Panc1 (cell line): ENCODE results near the gene TRIOBP. TPM values are rescaled to one million over a fixed set of nuclear protein-coding genes. Genes with fewer than 3 reads are reported as not detected.

Experiments used
- ATAC-seq: fragments of 200-7000 bp; cut with Tn5 transposase; 2 replicates; pipeline ENCODE4 v1.9.1; 2020; ENCODE audit warnings: mild to moderate bottlenecking, moderate library complexity
- BruUV-seq: library from RNA; stranded (reverse); fragments of 400-500 nt; replicated peaks from 2 replicates; lab custom pipeline; 2021; lab: Mats Ljungman, UMichigan
- CTCF ChIA-PET: fragments of 300-600 bp; sonication (Branson Sonifier 250); formaldehyde crosslinking; loops from one replicate; lab custom pipeline; 2022; ENCODE audit warnings: antibody characterized with exemption; lab: Charles Lee
- POLR2A ChIA-PET: fragments of 300-600 bp; sonication (Branson Sonifier 250); formaldehyde crosslinking; loops from one replicate; lab custom pipeline; 2022; ENCODE audit warnings: antibody characterized with exemption; lab: Charles Lee
- DNase-seq: peaks from one replicate; pipeline ENCODE4 v3.0.0-alpha.2; 2010; ENCODE audit warnings: low read depth, low spot score
- H3K27ac ChIP-seq: 2 replicates; pipeline ENCODE4 v1.5.1; 2011; ENCODE audit warnings: mild to moderate bottlenecking, low read length, inconsistent platforms
- H3K27me3 ChIP-seq: fragments of 200-500 bp; sonication (Bioruptor generic); 2 replicates; pipeline ENCODE4 v1.6.0; 2014; ENCODE audit warnings: low read length, inconsistent platforms; ENCODE audit not compliant: control insufficient read depth, insufficient read depth
- H3K36me3 ChIP-seq: fragments of 200-500 bp; sonication (Bioruptor generic); 2 replicates; pipeline ENCODE4 v1.5.1; 2014; ENCODE audit warnings: inconsistent platforms, mild to moderate bottlenecking, low read length, moderate library complexity; ENCODE audit not compliant: control insufficient read depth, insufficient read depth
- H3K4me1 ChIP-seq: 2 replicates; pipeline ENCODE4 v1.5.1; 2011; ENCODE audit warnings: inconsistent platforms, mild to moderate bottlenecking, low read length, moderate library complexity; ENCODE audit not compliant: control insufficient read depth, insufficient read depth
- H3K4me3 ChIP-seq, 2 experiments: 2 replicates each; pipeline ENCODE4 v1.5.1; 2011 to 2012; ENCODE audit warnings: low read depth in 2 of 2, low read length in 2 of 2, mild to moderate bottlenecking in 2 of 2, inconsistent platforms in 1 of 2, moderate library complexity in 1 of 2
- H3K9me3 ChIP-seq: fragments of 200-500 bp; sonication (Bioruptor generic); 2 replicates; pipeline ENCODE4 v1.5.1; 2014; ENCODE audit warnings: low read depth, mild to moderate bottlenecking, inconsistent platforms, low read length, moderate library complexity; ENCODE audit not compliant: control insufficient read depth, insufficient read depth
- POLR2AphosphoS5 ChIP-seq: IDR thresholded peaks from 2 replicates; pipeline ENCODE4 v1.6.1; 2012; ENCODE audit warnings: mild to moderate bottlenecking, low read depth, low read length, moderate library complexity
- SIN3A ChIP-seq: IDR thresholded peaks from 2 replicates; pipeline ENCODE4 v1.6.1; 2012; ENCODE audit warnings: low read depth, mild to moderate bottlenecking, low read length, moderate library complexity, borderline replicate concordance; ENCODE audit not compliant: insufficient read depth
- TCF7L2 ChIP-seq: IDR thresholded peaks from 2 replicates; pipeline ENCODE4 v1.6.1; 2011; ENCODE audit warnings: mild to moderate bottlenecking, low read depth, low read length, inconsistent platforms
- in situ Hi-C: cut with HindIII; loops from 2 replicates; pipeline ENCODE4 v1.10.0; 2016; ENCODE audit warnings: low sequenced_read_pairs, low pct_unique_long_range_greater_than_20kb
- intact Hi-C: fragments of 100-400 bp; cut with micrococcal nuclease; formaldehyde crosslinking; loops from one replicate; pipeline ENCODE4 v1.10.0; 2022; ENCODE audit not compliant: unreplicated experiment
- total RNA-seq: library from RNA; stranded (reverse); gene quantifications from one replicate; pipeline ENCODE4 v1.2.1, GENCODE V29; 2021; ENCODE audit not compliant: unreplicated experiment
- TF ChIP-seq, protein P1 (sequence below), 2 experiments: IDR thresholded peaks; 2 replicates each; pipeline ENCODE4 v1.6.1; 2011 to 2012; ENCODE audit warnings: low read depth in 2 of 2, control low read depth in 1 of 2, low read length in 1 of 2, mild to moderate bottlenecking in 1 of 2, moderate library complexity in 1 of 2; ENCODE audit not compliant: insufficient read depth in 1 of 2
- TF ChIP-seq, protein P2 (sequence below): fragments of 450-650 bp; IDR thresholded peaks from 2 replicates; pipeline ENCODE4 v1.5.1; 2017; ENCODE audit warnings: mild to moderate bottlenecking

Gene TRIOBP
- total RNA-seq, 1 experiment from 2014 or later: 50.5 TPM

DNA sequence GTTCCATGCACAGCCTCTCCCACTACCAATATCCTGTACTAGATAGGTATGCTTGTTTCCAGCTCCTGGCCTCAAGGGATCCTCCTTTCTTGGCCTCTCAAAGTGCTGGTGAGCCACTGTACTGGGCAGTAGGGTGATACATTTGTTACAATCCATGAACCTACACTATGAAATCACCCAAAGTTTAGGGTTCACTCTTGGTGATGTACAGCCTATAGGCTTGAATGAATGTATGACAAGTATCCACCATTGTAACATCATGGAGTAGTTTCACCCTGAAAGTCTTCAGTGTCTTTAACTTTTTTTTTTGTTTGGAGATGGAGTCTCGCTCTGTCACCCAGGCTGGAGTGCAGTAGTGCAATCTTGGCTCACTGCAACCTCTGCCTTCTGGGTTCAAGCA, 31.8 kb downstream of the TRIOBP start:
- no TSS peak for BruUV-seq
- POLR2A ChIA-PET: interaction anchor here (0.6 kb wide), 2 partner anchors 24 to 85 kb away, joined by 3 to 8 read pairs; no protein-coding TSS in a partner anchor
- ATAC-seq (no peak), DNase-seq (no peak)
- Histone ChIP-seq H3K27ac (no peak overlapping the region), H3K4me1 (no peaks in the 10 kb centered on the region), H3K36me3 (no peaks in the 10 kb centered on the region), H3K4me3 (no peak overlapping the region), H3K9me3 (no peaks in the 10 kb centered on the region), H3K27me3 (no peaks in the 10 kb centered on the region)
- no peak for TF ChIP-seq SIN3A
- TF ChIP-seq POLR2AphosphoS5: no peak
- no peak for TF ChIP-seq TCF7L2
- TF ChIP-seq, protein P1, sequence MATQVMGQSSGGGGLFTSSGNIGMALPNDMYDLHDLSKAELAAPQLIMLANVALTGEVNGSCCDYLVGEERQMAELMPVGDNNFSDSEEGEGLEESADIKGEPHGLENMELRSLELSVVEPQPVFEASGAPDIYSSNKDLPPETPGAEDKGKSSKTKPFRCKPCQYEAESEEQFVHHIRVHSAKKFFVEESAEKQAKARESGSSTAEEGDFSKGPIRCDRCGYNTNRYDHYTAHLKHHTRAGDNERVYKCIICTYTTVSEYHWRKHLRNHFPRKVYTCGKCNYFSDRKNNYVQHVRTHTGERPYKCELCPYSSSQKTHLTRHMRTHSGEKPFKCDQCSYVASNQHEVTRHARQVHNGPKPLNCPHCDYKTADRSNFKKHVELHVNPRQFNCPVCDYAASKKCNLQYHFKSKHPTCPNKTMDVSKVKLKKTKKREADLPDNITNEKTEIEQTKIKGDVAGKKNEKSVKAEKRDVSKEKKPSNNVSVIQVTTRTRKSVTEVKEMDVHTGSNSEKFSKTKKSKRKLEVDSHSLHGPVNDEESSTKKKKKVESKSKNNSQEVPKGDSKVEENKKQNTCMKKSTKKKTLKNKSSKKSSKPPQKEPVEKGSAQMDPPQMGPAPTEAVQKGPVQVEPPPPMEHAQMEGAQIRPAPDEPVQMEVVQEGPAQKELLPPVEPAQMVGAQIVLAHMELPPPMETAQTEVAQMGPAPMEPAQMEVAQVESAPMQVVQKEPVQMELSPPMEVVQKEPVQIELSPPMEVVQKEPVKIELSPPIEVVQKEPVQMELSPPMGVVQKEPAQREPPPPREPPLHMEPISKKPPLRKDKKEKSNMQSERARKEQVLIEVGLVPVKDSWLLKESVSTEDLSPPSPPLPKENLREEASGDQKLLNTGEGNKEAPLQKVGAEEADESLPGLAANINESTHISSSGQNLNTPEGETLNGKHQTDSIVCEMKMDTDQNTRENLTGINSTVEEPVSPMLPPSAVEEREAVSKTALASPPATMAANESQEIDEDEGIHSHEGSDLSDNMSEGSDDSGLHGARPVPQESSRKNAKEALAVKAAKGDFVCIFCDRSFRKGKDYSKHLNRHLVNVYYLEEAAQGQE (IDR thresholded peaks at IDR 0.05; ENCODE audit: insufficient read depth in 1 of 2, low read depth in 2 of 2, low read length in 1 of 2): no peak
- TF ChIP-seq, protein P2, sequence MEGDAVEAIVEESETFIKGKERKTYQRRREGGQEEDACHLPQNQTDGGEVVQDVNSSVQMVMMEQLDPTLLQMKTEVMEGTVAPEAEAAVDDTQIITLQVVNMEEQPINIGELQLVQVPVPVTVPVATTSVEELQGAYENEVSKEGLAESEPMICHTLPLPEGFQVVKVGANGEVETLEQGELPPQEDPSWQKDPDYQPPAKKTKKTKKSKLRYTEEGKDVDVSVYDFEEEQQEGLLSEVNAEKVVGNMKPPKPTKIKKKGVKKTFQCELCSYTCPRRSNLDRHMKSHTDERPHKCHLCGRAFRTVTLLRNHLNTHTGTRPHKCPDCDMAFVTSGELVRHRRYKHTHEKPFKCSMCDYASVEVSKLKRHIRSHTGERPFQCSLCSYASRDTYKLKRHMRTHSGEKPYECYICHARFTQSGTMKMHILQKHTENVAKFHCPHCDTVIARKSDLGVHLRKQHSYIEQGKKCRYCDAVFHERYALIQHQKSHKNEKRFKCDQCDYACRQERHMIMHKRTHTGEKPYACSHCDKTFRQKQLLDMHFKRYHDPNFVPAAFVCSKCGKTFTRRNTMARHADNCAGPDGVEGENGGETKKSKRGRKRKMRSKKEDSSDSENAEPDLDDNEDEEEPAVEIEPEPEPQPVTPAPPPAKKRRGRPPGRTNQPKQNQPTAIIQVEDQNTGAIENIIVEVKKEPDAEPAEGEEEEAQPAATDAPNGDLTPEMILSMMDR: no peak
- CTCF ChIA-PET: interaction anchor here (0.7 kb wide), 1 partner anchor 104 kb away, joined by 3 read pairs; no protein-coding TSS in a partner anchor
- intact Hi-C loops (no loop called here), in situ Hi-C loops (no loop called here)

DNA sequence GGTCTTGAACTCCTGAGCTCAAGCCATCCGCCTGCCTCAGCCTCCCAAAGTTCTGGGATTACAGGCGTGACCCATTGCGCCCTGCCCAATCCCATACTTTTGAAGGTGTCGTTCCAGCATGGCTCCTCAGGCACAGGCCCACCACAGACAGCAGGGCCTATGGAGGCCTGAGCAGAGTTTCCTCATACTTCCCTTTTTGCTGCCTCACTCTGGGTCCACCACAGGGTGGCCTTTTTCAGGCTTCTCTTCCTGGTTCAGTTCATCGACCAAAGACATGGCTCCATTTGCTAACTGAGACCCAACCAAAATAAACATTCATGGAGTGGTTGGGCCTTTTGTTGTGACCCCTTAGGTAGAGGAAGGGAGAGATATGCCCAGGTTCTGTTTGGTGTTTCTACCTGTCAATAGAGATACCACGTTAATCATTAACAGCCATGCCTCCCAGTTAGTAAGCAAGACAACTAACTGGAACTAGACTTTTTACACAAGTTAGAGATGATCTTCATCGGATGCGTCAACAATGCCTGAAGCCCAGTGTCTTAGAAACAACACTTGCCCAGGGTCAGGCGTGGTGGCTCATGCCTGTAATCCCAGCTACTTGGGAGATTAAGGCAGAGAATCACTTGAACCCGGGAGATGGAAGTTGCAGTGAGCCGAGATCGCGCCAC, 35.1 kb downstream of the TRIOBP start:
- no peaks in the 10 kb centered on the region for H3K9me3 ChIP-seq
- in situ Hi-C loops: no loop called here
- ChIA-PET CTCF (no interaction called here), POLR2A (no interaction called here)
- H3K4me3 ChIP-seq: no peak overlapping the region
- DNase-seq: no peak
- intact Hi-C loops: no loop called here
- TF ChIP-seq, protein P2: no peak
- TF ChIP-seq TCF7L2 (no peak), POLR2AphosphoS5 (no peak), SIN3A (no peak)
- TF ChIP-seq, protein P1 (IDR thresholded peaks at IDR 0.05; ENCODE audit: insufficient read depth in 1 of 2, low read depth in 2 of 2, low read length in 1 of 2): no peak
- H3K4me1 ChIP-seq: no peaks in the 10 kb centered on the region
- no peaks in the 10 kb centered on the region for H3K27me3 ChIP-seq
- no peak for ATAC-seq
- no peaks in the 10 kb centered on the region for H3K36me3 ChIP-seq
- no TSS peak for BruUV-seq
- H3K27ac ChIP-seq: no peak overlapping the region
